ENCODE results near the gene CDK5. TPM values are rescaled to one million over a fixed set of nuclear protein-coding genes. Genes with fewer than 3 reads are reported as not detected.

The CDK5 gene
- total and polyA plus RNA-seq, 9 of the 15 experiments (the other 6 are each of a cell fraction or from before 2014, with no cell fraction given): 3.2 to 38.0 (median 27.5) TPM

- TF ChIP-seq AFF1 (IDR thresholded peaks at IDR 0.05; ENCODE audit: low read depth in 1 of 2, partially characterized antibody in 2 of 2) (peak in 1 of 2 experiments; percentile 74), NR2C1 (IDR thresholded peaks at IDR 0.05) (no peak), NR2C1 (tag; IDR thresholded peaks at IDR 0.05) (peak; percentile 39; the same call in 1 of the 2 replicates), ZNF668 (CRISPR knock-in tag; IDR thresholded peaks at IDR 0.05) (0 out of 2 replicates have a peak, but pooled peaks have one; percentile 40), CCNT2 (IDR thresholded peaks at IDR 0.05; ENCODE audit: borderline replicate concordance, extremely low read depth, insufficient read length, low read depth, low read length) (peak; percentile 99), TSHZ1 (CRISPR knock-in tag; IDR thresholded peaks at IDR 0.05) (no peak), MAFK (IDR thresholded peaks at IDR 0.05; ENCODE audit: low read length) (peak; percentile 9; the same call in 1 of the 2 replicates), MBD2 (IDR thresholded peaks at IDR 0.05; ENCODE audit: borderline replicate concordance, low read depth) (peak; percentile 43), NEUROD1 (IDR thresholded peaks at IDR 0.05; ENCODE audit: borderline replicate concordance, low read depth, low read length, partially characterized antibody) (peak; percentile 95), SMC3 (conservative IDR thresholded peaks at IDR 0.05; ENCODE audit: insufficient read depth, low read depth, low read length) (peak; percentile 13; the same call in 1 of the 2 replicates), TCF7L2 (IDR thresholded peaks at IDR 0.05; ENCODE audit: low read depth, low read length) (no peak), MXI1 (IDR thresholded peaks at IDR 0.05; ENCODE audit: low read depth, low read length) (no peak; the same call in 1 of the 2 replicates), POLR2A (conservative IDR thresholded peaks at IDR 0.05) (peak; percentile 56; the same call in 1 of the 2 replicates), EWSR1 (IDR thresholded peaks at IDR 0.05; ENCODE audit: borderline replicate concordance, low read depth, partially characterized antibody) (no peak), POLR2H (tag; IDR thresholded peaks at IDR 0.05; ENCODE audit: low read depth) (no peak), RBBP5 (IDR thresholded peaks at IDR 0.05; ENCODE audit: borderline replicate concordance, insufficient read depth, low read length, poor library complexity, severe bottlenecking) (peak; percentile 43), HDAC8 (tag; IDR thresholded peaks at IDR 0.05) (peak; percentile 38; the same call in 1 of the 2 replicates), MTA2 (IDR thresholded peaks at IDR 0.05; ENCODE audit: low read depth) (peak; percentile 83), BRD9 (IDR thresholded peaks at IDR 0.05; ENCODE audit: low read depth, partially characterized antibody) (peak; percentile 49), SIRT6 (IDR thresholded peaks at IDR 0.05; ENCODE audit: low read depth, low read length) (no peak)
Measured at GRCh38 chr7:151038951-151039849, 18.5 kb downstream of the CDK5 start (continued).

All from K562 (cell line).